ENCODE measurements around the gene VPS25.
"Not testable (repeated sequence)": the region's sequence is repeated elsewhere in the genome, so short reads cannot be mapped to it uniquely, and the experiment has no call there.

VPS25 gene

GRCh38 chr17:42769964-42770363, 3.3 kb upstream of the VPS25 start:
- not testable (repeated sequence) for DNase-seq

DNA sequence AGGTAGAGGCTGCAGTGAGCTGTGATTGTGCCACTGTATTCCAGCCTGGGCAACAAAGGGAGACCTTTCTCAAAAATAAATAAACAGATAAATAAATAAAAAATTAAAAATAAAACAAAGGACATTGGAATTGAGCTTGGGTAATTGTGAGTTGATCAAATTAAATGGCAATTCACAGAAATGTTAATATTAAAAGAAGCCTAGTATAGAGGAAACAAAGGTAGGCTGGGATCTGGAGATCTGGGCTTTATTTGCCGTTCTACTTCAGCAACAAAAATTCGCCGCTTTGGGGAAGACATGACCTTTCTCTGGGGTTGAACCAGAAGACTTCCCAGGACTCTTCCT, 332 bp upstream of the VPS25 start:
- DNase-seq: no peak

DNA sequence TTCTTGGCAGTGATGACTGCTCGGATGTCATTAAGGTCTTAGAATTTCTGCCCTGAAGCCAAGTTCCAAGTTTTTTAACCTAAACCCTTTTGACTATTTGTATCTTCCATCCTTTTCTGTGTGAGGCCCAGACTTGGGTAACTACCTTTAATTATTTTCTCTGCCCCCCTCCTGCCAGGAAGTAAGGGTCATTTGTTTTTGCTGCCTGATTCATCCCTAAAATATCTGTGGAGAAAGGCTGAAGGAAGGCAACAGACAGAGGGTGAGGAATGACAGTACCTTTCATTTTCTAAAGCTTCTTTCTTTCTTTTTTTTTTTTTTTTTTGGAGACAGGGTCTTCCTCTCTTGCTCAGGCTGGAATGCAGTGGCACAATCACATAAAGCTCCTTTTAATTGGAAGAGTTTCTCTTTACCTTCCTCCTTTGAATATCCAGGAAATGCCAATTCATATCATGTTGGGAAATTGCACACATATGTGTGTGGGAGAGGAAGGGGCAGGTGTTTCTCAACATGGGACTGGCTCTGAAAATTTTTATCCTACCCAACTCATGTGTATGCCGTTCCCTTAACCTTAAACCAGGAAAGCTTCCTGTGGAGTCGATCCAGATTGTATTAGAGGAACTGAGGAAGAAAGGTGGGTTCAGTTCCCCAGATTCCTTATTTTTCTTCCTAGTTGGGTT, 957 bp downstream of the VPS25 start:
- no peak for DNase-seq

GRCh38 chr17:42775534-42776098, 2.4 kb downstream of the VPS25 start:
- DNase-seq: no peak

DNA sequence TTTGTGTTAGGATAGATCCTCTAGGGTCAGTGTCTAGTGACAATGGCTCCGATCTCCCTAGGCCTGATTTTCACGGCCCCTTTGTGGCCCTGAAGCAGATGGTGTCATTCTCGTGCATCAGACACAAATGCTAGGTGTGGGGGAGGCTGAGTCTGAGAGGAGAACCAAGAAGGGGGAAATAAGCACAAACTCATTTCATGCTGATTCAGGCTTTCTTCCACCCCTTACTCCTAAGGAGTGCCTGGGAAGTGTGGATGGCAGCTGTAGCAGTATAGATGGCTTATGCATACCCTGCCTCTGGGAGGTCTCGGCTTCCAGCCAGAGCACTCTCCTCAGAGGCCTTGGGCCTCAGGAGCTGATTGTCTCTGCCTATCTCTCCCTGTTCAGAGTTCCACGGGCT, 5.3 kb downstream of the VPS25 start:
- DNase-seq: no peak

GRCh38 chr17:42779304-42779935, 6.2 kb downstream of the VPS25 start:
- no peak for DNase-seq

DNA sequence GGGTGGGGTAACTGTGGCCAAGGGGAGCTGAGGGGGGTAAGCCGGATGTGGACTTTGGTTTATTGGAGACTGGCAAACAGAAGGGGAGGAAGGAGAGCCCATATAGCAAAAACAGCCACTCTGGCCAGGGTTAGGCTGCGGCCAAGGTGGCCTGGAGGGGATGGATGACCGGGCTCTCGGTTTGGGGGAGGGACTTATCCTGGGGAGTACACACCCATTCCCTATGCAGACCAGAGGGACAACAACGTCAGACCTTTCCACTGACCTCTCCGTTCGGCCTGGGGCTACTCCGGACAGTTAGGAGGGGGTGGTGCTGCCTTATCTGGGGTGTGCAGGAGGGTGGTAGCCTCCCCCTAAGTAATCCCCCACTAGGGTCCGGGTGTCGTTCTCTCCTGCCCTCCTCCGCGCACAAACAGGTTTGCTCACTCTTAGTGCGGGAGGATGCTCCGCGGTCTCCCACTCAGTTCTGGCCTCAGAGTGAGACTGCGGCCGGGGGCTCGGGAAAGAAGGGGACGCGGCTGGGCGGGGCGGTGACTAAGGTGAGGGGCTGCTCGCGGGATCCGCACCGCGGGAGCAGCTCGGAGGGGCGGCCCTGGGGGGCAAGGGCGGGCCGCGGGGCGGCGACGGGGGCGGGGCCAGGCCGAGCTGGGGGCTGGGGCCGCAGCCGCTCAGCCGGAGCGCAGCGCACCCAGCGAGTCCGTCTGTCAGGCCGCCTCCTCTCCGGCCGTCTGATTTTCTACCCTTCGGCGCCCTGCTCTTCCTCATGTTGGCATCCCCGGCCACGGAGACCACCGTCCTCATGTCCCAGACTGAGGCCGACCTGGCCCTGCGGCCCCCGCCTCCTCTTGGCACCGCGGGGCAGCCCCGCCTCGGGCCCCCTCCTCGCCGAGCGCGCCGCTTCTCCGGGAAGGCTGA, 6.9 kb downstream of the VPS25 start, which contains the start of gene WNK4:
Gene WNK4 (plus strand): TSS at position 675 of the 915 bp plus-strand sequence. CDS start 89 bp downstream, at position 764.
- DNase-seq: no peak

GRCh38 chr17:42780851-42781638, 7.8 kb downstream of the VPS25 start:
- no peak for DNase-seq

DNA sequence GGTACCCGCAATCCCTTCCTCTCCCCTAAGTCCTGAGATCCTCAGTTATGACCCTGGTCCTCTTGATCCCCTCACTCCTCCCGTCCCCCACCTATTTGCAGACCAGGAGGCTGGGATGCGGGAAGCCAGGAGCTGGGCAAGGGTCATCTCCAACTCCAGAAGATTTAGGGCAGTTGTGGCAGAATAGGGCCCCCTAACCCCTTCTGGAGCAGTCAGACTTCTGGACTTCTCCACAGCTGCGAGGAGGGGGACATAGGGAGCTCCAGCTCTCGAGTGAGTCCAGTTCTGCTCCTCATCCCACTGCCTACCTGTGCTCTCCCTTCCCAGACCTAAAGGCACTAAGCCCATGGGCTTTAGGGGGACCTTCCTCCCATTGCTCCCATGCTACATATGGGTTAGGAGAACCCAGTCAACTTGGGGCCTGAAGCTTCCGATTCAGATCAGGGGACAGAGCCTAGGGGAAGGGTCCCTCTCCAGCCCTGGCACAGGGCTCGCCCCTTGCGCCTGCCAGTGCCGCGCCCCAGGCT, 8.5 kb downstream of the VPS25 start:
- DNase-seq: no peak

GRCh38 chr17:42782166-42783061, 9.2 kb downstream of the VPS25 start:
- DNase-seq: no peak

DNA sequence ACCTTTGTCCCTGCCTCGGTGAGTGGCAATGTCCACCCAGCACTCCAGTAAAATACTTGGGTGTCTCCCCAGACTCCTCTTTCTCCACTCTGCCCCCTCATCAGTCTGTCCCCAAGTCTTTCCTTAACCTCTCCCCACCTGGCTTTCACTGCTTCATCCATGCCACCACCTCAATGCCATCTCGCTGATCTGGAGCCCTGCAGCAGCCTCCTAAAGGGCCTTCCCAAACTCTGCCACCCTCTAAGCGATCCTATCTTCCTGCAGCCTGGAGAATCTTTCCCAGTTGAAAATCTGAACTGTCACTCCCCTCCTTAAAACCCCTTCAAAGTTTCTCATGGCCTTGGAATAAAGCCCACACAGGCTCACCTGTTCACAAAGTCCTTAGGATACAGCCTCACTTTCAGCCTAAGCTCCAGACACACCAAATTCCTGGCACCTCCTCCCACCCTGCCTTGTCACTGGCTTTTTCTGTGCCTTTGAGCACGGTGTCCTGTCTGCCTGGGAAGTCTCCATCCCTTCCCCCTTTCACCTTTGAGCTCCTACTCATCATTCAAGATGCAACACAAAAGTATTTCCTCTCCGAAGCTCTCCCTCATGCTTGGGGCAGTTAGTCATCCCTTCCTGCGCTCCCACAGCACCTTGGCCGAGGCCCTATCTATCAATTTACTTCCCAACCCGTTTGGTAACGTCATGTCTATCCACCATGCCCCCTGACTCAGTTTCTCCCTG, 10.0 kb downstream of the VPS25 start:
- DNase-seq: no peak

GRCh38 chr17:42783791-42784138, 10.5 kb downstream of the VPS25 start:
- no peak for DNase-seq

DNA sequence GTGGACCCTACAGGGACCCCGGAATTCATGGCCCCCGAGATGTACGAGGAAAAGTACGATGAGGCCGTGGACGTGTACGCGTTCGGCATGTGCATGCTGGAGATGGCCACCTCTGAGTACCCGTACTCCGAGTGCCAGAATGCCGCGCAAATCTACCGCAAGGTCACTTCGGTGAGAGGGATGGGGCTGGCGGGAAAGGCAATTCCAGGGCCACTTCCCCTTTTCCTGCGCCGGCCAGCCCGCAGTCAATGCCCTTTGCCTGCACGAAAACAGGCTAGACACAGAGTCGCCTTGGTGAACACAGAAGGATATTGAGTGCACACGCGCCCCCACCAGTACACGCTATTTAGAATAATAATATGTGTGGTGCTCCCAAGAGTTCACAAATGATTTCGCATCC, 11.2 kb downstream of the VPS25 start:
- no peak for DNase-seq

- no peak for DNase-seq
These were observed 11.8 kb downstream of the VPS25 start for GRCh38 chr17:42784811-42785592.

DNA sequence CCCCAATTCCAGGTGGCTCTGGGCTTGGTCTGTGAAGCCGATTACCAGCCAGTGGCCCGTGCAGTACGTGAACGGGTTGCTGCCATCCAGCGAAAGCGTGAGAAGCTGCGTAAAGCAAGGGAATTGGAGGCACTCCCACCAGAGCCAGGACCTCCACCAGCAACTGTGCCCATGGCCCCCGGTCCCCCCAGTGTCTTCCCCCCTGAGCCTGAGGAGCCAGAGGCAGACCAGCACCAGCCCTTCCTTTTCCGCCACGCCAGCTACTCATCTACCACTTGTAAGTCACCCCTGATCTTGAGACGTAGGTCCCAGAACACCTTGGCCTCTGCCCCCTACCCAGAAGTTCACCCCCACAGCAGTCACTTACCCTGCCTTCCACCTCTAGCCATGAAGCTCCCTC, 14.0 kb downstream of the VPS25 start:
- no peak for DNase-seq

GRCh38 chr17:42791948-42792347, 18.7 kb downstream of the VPS25 start:
- DNase-seq: no peak

- no peak for DNase-seq
These were observed 19.3 kb downstream of the VPS25 start for GRCh38 chr17:42792545-42792944.

GRCh38 chr17:42795061-42795460, 21.8 kb downstream of the VPS25 start:
- no peak for DNase-seq

DNA sequence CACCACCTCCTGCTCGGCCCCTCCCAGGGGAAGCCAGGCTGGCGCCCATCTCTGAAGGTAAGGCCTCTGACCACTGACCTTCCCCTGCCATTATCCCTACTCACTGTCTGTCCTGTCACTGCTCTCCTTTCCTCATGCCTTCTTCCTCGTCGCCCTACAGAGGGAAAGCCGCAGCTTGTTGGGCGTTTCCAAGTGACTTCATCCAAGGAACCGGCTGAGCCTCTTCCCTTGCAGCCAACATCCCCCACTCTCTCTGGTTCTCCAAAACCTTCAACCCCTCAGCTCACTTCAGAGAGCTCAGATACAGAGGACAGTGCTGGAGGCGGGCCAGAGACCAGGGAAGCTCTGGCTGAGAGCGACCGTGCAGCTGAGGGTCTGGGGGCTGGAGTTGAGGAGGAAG, 22.2 kb downstream of the VPS25 start:
- DNase-seq: no peak
